ENCODE data around the gene TMPRSS9. TPM values are rescaled to one million over a fixed set of nuclear protein-coding genes. Genes with fewer than 3 reads are reported as not detected.
A peak's percentile ranks its signal among the peaks of the same experiment; 100 is the strongest.
"Not testable (repeated sequence)": the region's sequence is repeated elsewhere in the genome, so short reads cannot be mapped to it uniquely, and the experiment has no call there.

Gene TMPRSS9
- total RNA-seq, 1 donor from 2014 or later, result not detected

DNA sequence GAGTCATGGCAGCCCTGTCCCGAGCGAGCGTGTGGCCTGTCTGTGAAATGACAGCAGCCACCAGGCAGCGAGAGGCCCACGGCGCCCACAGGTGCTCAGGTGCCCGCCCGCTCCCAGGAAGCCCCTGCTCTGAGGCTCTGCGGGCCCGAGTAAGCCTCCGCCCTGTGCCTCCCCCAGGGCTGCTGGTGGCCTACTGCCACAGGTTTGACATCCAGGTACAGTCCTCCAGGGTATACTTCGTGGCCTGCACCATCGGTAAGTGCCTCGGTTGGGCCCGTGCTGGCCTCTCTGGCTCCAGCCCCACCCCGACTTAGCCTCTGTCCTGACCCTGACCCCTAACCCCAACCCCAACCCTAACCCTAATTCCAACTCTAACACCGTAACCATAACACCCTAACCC lies 15.0 kb upstream of the TMPRSS9 start:
- no peak for DNase-seq

DNA sequence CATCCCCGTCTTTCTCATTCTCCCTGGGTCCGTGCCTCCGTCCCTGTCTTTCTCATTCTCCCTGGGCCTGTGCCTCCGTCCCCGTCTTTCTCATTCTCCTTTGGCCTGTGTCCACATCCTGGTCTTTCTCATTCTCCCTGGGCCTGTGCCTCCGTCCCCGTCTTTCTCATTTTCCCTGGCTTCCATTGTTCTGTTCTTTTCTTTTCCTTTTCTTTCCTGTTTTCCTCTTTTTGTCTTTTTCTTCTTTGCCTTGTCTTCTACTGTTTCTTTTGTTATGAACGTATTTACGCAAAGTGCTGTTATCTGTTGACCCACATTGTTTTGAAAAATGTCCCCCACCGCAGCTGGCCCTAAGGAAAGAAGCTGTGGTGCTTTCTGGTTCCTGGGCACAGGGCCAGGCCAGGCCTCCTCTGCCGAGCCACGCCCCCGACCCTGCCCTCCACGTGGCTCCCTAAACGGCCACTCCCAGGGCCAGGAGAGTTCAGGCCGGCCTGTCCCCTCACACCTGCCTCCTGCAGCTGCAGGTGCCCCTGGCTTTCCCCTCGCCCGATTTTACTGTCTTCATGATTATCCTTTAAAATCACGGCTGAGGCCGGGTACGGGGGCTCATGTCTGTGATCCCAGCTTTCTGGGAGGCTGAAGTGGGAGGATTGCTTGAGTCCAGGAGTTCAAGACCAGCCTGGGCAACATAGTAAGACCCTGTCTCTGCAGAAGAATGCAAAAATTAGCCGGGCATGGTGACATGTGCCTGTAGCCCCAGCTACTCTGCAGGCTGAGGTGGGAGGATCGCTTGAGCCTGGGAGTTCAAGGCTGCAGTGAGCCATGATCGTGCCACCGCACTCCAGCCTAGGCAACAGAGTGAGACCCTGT lies 14.0 kb upstream of the TMPRSS9 start:
- peak; percentile 40 for DNase-seq
- Histone ChIP-seq H3K4me3 (no peak overlapping the region), H3K27ac (replicated peaks) (no peak overlapping the region), H3K36me3 (peaks cover 38% of the 10 kb centered on the region), H3K9me3 (replicated peaks) (no peaks in the 10 kb centered on the region), H3K4me1 (no peaks in the 10 kb centered on the region), H3K27me3 (ENCODE audit: low read depth) (no peaks in the 10 kb centered on the region)
- intact Hi-C loops (cut with micrococcal nuclease), result no loop called here
- TF ChIP-seq, protein P1, sequence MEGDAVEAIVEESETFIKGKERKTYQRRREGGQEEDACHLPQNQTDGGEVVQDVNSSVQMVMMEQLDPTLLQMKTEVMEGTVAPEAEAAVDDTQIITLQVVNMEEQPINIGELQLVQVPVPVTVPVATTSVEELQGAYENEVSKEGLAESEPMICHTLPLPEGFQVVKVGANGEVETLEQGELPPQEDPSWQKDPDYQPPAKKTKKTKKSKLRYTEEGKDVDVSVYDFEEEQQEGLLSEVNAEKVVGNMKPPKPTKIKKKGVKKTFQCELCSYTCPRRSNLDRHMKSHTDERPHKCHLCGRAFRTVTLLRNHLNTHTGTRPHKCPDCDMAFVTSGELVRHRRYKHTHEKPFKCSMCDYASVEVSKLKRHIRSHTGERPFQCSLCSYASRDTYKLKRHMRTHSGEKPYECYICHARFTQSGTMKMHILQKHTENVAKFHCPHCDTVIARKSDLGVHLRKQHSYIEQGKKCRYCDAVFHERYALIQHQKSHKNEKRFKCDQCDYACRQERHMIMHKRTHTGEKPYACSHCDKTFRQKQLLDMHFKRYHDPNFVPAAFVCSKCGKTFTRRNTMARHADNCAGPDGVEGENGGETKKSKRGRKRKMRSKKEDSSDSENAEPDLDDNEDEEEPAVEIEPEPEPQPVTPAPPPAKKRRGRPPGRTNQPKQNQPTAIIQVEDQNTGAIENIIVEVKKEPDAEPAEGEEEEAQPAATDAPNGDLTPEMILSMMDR (IDR thresholded peaks at IDR 0.05; ENCODE audit: borderline replicate concordance), result no peak

More for the DNA sequence above, 15.0 kb upstream of the TMPRSS9 start:
- Histone ChIP-seq H3K4me1 (no peaks in the 10 kb centered on the region), H3K27ac (replicated peaks) (no peak overlapping the region), H3K9me3 (replicated peaks) (no peaks in the 10 kb centered on the region), H3K27me3 (ENCODE audit: low read depth) (no peaks in the 10 kb centered on the region), H3K4me3 (no peak overlapping the region), H3K36me3 (peaks cover 37% of the 10 kb centered on the region)
- TF ChIP-seq, protein P1 (IDR thresholded peaks at IDR 0.05; ENCODE audit: borderline replicate concordance), result no peak
- intact Hi-C loops (cut with micrococcal nuclease), result no loop called here

DNA sequence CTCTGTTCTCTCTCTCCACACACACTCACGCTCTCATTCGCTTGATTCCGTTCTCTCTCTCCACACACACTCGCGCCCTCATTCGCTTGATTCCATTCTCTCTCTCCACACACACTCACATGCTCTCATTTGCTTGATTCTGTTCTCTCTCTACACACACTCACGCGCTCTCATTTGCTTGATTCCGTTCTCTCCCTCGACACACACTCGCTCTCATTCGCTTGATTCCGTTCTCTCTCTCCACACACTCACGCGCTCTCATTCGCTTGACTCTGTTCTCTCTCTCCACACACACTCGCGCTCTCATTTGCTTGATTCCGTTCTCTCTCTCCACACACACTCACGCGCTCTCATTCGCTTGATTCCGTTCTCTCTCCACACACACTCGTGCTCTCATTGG lies 10.2 kb upstream of the TMPRSS9 start:
- H3K4me1 ChIP-seq; H3K4me3 ChIP-seq; H3K27ac ChIP-seq (replicated peaks); intact Hi-C loops (cut with micrococcal nuclease); H3K9me3 ChIP-seq (replicated peaks); H3K27me3 ChIP-seq (ENCODE audit: low read depth); DNase-seq: not testable (repeated sequence)
- H3K36me3 ChIP-seq, result peaks cover 35% of the 10 kb centered on the region

DNA sequence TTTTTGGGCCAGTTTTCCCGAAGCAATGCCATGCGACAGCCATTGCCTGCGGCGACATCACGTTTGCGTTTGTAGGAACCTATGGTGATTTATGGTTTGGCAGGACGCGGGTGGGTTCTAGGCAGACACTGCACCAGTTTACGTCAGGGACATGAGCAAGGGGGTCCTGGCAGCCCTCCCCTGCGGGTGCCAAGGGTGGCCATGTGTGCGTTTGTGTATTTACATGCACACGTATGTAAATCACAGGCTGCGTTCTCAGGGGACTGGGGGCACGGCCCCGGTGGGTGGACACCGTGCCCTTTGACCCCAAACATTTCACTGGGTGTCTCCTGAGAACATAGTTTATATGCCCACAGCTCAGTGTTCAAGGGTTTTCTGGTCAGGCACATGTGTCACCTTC lies 9.4 kb upstream of the TMPRSS9 start:
- no peak for DNase-seq
- H3K36me3 ChIP-seq, result peaks cover 35% of the 10 kb centered on the region
- H3K9me3 ChIP-seq (replicated peaks), result no peaks in the 10 kb centered on the region
- no peak overlapping the region for H3K27ac ChIP-seq (replicated peaks)
- H3K27me3 ChIP-seq (ENCODE audit: low read depth), result no peaks in the 10 kb centered on the region
- TF ChIP-seq, protein P1 (IDR thresholded peaks at IDR 0.05; ENCODE audit: borderline replicate concordance), result no peak
- intact Hi-C loops (cut with micrococcal nuclease), result no loop called here
- no peaks in the 10 kb centered on the region for H3K4me1 ChIP-seq
- H3K4me3 ChIP-seq, result no peak overlapping the region

DNA sequence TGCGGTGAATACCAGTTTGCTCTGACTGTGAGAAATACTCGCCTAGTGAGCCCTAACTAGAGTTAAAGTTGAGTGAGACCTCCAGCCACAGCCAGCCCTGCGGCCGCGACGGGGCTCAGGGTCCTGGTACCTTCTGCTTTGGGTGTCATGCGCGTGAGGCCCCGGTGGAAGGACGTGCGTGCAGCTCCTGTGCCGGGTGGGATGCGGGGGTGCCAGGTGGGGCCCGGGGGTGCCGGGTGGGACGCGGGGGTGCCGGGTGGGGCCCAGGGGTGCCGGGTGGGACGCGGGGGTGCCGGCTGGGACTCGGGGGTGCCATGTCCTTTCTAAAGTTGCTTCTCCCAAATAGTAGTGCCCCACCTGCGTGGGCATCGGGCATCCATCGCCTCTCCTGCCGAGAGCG lies 8.5 kb upstream of the TMPRSS9 start:
- intact Hi-C loops (cut with micrococcal nuclease), result no loop called here
- Histone ChIP-seq H3K36me3 (peaks cover 35% of the 10 kb centered on the region), H3K4me3 (no peak overlapping the region), H3K9me3 (replicated peaks) (no peaks in the 10 kb centered on the region), H3K4me1 (no peaks in the 10 kb centered on the region), H3K27me3 (ENCODE audit: low read depth) (no peaks in the 10 kb centered on the region), H3K27ac (replicated peaks) (no peak overlapping the region)
- DNase-seq, result no peak
- TF ChIP-seq, protein P1 (IDR thresholded peaks at IDR 0.05; ENCODE audit: borderline replicate concordance), result no peak

DNA sequence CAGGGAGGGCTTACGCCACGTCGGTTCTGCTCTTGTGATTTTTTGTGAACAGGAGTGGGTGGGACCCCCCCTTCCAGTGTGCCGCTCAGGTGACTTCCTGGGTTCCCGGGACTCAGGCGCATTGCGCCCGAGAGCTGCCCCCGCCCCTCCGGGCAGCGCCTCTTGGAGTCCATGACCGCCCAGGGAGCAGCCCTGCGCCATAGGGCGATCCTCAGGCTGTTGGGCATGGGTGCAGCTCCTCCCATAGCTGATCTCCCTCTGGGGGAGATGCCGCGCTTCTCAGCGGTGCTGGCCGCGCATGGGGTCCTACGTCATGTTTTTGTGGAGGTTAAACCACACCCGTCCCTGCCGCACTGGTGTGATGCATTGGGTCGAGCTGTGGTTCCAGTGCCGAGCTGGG lies 7.9 kb upstream of the TMPRSS9 start:
- H3K9me3 ChIP-seq (replicated peaks), result no peaks in the 10 kb centered on the region
- intact Hi-C loops (cut with micrococcal nuclease), result no loop called here
- no peaks in the 10 kb centered on the region for H3K4me1 ChIP-seq
- peaks cover 35% of the 10 kb centered on the region for H3K36me3 ChIP-seq
- TF ChIP-seq, protein P1 (IDR thresholded peaks at IDR 0.05; ENCODE audit: borderline replicate concordance), result no peak
- no peak overlapping the region for H3K27ac ChIP-seq (replicated peaks)
- DNase-seq, result no peak
- H3K4me3 ChIP-seq, result no peak overlapping the region
- H3K27me3 ChIP-seq (ENCODE audit: low read depth), result no peaks in the 10 kb centered on the region
